DND-41 (cell line): ENCODE data around the gene PLEKHA3.
"Not testable (repeated sequence)": the region's sequence is repeated elsewhere in the genome, so short reads cannot be mapped to it uniquely, and the experiment has no call there.

Experiments
- ATAC-seq: fragments of 200-7000 bp; cut with Tn5 transposase; 3 replicates; pipeline ENCODE4 v1.9.1; 2021; ENCODE audit warnings: low read depth; ENCODE audit not compliant: insufficient read depth
- DNase-seq: peaks from one replicate; pipeline ENCODE4 v3.0.0-alpha.2; 2020
- H2AFZ ChIP-seq: 2 replicates; pipeline ENCODE4 v1.6.0; 2012; ENCODE audit warnings: low read depth, low read length
- H3K27ac ChIP-seq: 2 replicates; pipeline ENCODE4 v1.5.1; 2012; ENCODE audit warnings: low read length, inconsistent platforms
- H3K27me3 ChIP-seq: fragments of 200-600 bp; sonication (generic); 2 replicates; pipeline ENCODE4 v1.6.0; 2012; ENCODE audit warnings: low read length, mild to moderate bottlenecking, inconsistent platforms; ENCODE audit not compliant: insufficient read depth, poor library complexity
- H3K36me3 ChIP-seq: 2 replicates; pipeline ENCODE4 v1.5.1; 2012; ENCODE audit warnings: low read length, inconsistent platforms; ENCODE audit not compliant: insufficient read depth
- H3K4me1 ChIP-seq: 2 replicates; pipeline ENCODE4 v1.5.1; 2012; ENCODE audit warnings: mild to moderate bottlenecking, low read length; ENCODE audit not compliant: insufficient read depth
- H3K4me2 ChIP-seq: 2 replicates; pipeline ENCODE4 v1.6.0; 2012; ENCODE audit warnings: mild to moderate bottlenecking, moderate library complexity, low read length, inconsistent platforms; ENCODE audit not compliant: insufficient read depth
- H3K4me3 ChIP-seq, 2 experiments: fragments of 200-600 bp in 1 of 2; shearing (Covaris generic) in 1 of 2; 2 replicates each; pipeline ENCODE4 v1.5.1; 2012 to 2016; ENCODE audit warnings: inconsistent platforms in 2 of 2, low read length in 2 of 2, mild to moderate bottlenecking in 2 of 2, low read depth in 1 of 2, moderate library complexity in 1 of 2
- H3K79me2 ChIP-seq: 2 replicates; pipeline ENCODE4 v1.6.0; 2012; ENCODE audit warnings: low read length, inconsistent platforms; ENCODE audit not compliant: insufficient read depth
- H3K9ac ChIP-seq: 2 replicates; pipeline ENCODE4 v1.6.0; 2012; ENCODE audit warnings: low read depth, mild to moderate bottlenecking, inconsistent platforms, low read length, moderate library complexity
- H3K9me3 ChIP-seq: 2 replicates; pipeline ENCODE4 v1.5.1; 2012; ENCODE audit warnings: low read length, moderate library complexity, mild to moderate bottlenecking, inconsistent platforms; ENCODE audit not compliant: insufficient read depth, severe bottlenecking
- H4K20me1 ChIP-seq: 2 replicates; pipeline ENCODE4 v1.6.0; 2012; ENCODE audit warnings: low read length; ENCODE audit not compliant: insufficient read depth
- EZH2 ChIP-seq: IDR thresholded peaks from 3 replicates; pipeline ENCODE4 v1.6.1; 2012; ENCODE audit warnings: borderline replicate concordance, low read depth, mild to moderate bottlenecking, moderate library complexity, low read length, inconsistent platforms; ENCODE audit not compliant: severe bottlenecking
- TF ChIP-seq, protein P1 (sequence below): IDR thresholded peaks from 2 replicates; pipeline ENCODE4 v1.5.1; 2012; ENCODE audit warnings: borderline replicate concordance, low read length, moderate library complexity, mild to moderate bottlenecking; ENCODE audit not compliant: poor library complexity, severe bottlenecking; ENCODE audit errors: extremely low read depth

The PLEKHA3 gene

DNA sequence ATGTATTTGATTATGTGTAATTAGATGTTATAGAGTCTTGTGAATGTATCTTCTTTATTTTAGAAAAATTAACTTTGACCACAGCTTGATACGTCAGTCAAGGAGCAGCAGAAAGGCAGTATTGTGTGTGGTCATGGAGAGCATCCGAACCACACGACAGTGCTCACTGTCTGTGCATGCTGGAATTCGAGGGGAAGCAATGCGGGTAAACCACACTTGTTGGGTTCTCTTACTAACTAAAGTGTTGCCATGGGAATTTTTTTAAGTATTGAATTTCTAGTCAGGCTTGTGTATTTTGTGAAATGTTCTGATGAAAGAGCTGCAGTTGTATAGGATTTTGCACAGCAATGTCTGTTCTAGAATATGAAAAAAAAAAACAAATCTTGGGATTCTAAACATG is 24.3 kb upstream of the PLEKHA3 start:
- TF ChIP-seq EZH2: no peak
- TF ChIP-seq, protein P1, sequence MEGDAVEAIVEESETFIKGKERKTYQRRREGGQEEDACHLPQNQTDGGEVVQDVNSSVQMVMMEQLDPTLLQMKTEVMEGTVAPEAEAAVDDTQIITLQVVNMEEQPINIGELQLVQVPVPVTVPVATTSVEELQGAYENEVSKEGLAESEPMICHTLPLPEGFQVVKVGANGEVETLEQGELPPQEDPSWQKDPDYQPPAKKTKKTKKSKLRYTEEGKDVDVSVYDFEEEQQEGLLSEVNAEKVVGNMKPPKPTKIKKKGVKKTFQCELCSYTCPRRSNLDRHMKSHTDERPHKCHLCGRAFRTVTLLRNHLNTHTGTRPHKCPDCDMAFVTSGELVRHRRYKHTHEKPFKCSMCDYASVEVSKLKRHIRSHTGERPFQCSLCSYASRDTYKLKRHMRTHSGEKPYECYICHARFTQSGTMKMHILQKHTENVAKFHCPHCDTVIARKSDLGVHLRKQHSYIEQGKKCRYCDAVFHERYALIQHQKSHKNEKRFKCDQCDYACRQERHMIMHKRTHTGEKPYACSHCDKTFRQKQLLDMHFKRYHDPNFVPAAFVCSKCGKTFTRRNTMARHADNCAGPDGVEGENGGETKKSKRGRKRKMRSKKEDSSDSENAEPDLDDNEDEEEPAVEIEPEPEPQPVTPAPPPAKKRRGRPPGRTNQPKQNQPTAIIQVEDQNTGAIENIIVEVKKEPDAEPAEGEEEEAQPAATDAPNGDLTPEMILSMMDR: no peak
- H3K9me3 ChIP-seq: no peaks in the 10 kb centered on the region
- DNase-seq: no peak
- no peaks in the 10 kb centered on the region for H3K36me3 ChIP-seq
- H3K27me3 ChIP-seq: no peaks in the 10 kb centered on the region
- no peak for ATAC-seq
- no peak overlapping the region for H3K4me2 ChIP-seq
- no peak overlapping the region for H3K27ac ChIP-seq
- peaks cover 10% of the 10 kb centered on the region for H3K4me1 ChIP-seq
- no peaks in the 10 kb centered on the region for H3K79me2 ChIP-seq
- no peak overlapping the region for H2AFZ ChIP-seq
- no peak overlapping the region for H3K4me3 ChIP-seq
- H3K9ac ChIP-seq: no peak overlapping the region
- H4K20me1 ChIP-seq: no peaks in the 10 kb centered on the region

- H3K4me2 ChIP-seq: no peak overlapping the region
- H3K27me3 ChIP-seq: no peaks in the 10 kb centered on the region
- H3K9me3 ChIP-seq: no peaks in the 10 kb centered on the region
- no peak for DNase-seq
- no peak overlapping the region for H3K9ac ChIP-seq
- no peaks in the 10 kb centered on the region for H3K79me2 ChIP-seq
- H3K27ac ChIP-seq: no peak overlapping the region
- H3K4me1 ChIP-seq: no peaks in the 10 kb centered on the region
- H4K20me1 ChIP-seq: no peaks in the 10 kb centered on the region
- ATAC-seq: no peak
- no peak overlapping the region for H3K4me3 ChIP-seq
- H2AFZ ChIP-seq: no peak overlapping the region
- H3K36me3 ChIP-seq: no peaks in the 10 kb centered on the region
- TF ChIP-seq, protein P1: no peak
- TF ChIP-seq EZH2: no peak
These were observed 22.8 kb upstream of the PLEKHA3 start for GRCh38 chr2:178457390-178457886.

- TF ChIP-seq EZH2: no peak
- TF ChIP-seq, protein P1: no peak
- H3K9me3 ChIP-seq: no peaks in the 10 kb centered on the region
- no peak for ATAC-seq
These were observed 10.9 kb upstream of the PLEKHA3 start for GRCh38 chr2:178469219-178469849.

DNA sequence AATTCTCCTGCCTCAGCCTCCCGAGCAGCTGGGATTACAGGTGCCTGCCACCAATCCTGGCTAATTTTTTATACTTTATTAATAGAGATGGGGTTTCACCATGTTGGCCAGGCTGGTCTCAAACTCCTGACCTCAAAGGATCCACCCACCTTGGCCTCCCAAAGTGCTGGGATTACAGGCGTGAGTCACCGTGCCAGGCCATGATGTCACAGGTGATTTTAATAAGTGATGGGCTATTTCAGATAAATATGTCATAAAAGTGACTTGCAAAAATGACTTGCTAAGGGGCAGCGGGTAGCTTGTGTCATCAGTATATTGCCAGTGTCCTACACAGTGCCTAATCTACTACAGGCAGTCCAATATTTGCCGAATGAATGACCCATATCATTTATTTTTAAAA is 8.9 kb upstream of the PLEKHA3 start:
- not testable (repeated sequence) for DNase-seq, H3K9me3 ChIP-seq, ATAC-seq, H3K4me3 ChIP-seq, H3K4me2 ChIP-seq, H3K4me1 ChIP-seq, H4K20me1 ChIP-seq, H3K9ac ChIP-seq, H3K27me3 ChIP-seq, H2AFZ ChIP-seq, H3K27ac ChIP-seq, H3K79me2 ChIP-seq
- peaks cover 14% of the 10 kb centered on the region; the same call in 1 of the 2 replicates for H3K36me3 ChIP-seq

More at GRCh38 chr2:178469219-178469849, 10.9 kb upstream of the PLEKHA3 start:
- Histone ChIP-seq H3K27me3 (no peaks in the 10 kb centered on the region), H3K36me3 (peaks cover 26% of the 10 kb centered on the region; the same call in 1 of the 2 replicates), H3K9ac (no peak overlapping the region), H3K4me2 (no peak overlapping the region), H3K79me2 (no peaks in the 10 kb centered on the region), H3K27ac (no peak overlapping the region), H2AFZ (no peak overlapping the region), H3K4me1 (no peaks in the 10 kb centered on the region), H3K4me3 (no peak overlapping the region), H4K20me1 (no peaks in the 10 kb centered on the region)
- no peak for DNase-seq
